GM18873 (cell line): ENCODE measurements around the gene CYB5R3.
A peak's percentile ranks its signal among the peaks of the same experiment; 100 is the strongest.
"Not testable (repeated sequence)": the region's sequence is repeated elsewhere in the genome, so short reads cannot be mapped to it uniquely, and the experiment has no call there.

Experiments used
- ATAC-seq: cut with Tn5 transposase; IDR thresholded peaks from one replicate; pipeline ENCODE4 v1.9.1; 2021; ENCODE audit warnings: mild to moderate bottlenecking, moderate library complexity, moderate number of reproducible peaks; ENCODE audit not compliant: unreplicated experiment, low FRiP score

CYB5R3 gene

DNA sequence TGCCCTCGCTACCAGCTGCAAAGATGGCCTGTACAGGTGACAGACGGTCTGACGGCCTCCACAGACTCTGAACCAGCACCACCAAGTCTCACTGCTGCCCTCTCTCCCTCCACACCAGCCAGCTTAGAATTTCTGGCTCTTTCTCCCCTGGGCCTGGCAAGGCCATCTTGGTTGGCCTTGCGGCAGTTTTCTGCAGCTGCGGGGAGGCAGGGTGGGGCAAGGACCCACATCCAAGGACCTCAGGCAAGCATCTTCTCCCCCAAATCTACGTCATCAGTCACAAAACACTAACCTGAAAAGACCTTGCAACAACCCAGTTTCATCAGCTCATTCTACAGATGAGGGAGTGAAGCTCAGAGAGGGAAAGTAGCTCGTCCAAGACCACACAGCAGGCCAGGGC is 22.8 kb downstream of the CYB5R3 start:
- no peak for ATAC-seq

DNA sequence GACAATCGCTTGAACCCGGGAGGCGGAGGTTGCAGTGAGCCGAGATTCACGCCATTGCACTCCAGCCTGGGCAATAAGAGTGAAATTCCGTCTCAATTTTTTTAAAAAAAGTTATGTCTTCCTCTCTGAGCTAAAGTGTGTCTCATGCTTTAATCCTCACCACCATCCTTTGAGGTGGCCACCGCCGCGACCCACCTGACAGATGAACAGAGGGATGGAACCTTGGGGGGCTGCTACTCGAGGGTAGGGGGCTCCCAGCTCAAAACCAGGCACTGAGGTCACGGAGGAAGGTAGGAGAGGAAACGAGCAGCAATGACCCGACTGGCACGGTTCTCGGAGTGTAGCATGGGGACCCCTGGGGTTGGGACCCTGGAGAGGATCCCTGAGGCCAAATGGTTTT is 23.8 kb downstream of the CYB5R3 start:
- no peak for ATAC-seq

DNA sequence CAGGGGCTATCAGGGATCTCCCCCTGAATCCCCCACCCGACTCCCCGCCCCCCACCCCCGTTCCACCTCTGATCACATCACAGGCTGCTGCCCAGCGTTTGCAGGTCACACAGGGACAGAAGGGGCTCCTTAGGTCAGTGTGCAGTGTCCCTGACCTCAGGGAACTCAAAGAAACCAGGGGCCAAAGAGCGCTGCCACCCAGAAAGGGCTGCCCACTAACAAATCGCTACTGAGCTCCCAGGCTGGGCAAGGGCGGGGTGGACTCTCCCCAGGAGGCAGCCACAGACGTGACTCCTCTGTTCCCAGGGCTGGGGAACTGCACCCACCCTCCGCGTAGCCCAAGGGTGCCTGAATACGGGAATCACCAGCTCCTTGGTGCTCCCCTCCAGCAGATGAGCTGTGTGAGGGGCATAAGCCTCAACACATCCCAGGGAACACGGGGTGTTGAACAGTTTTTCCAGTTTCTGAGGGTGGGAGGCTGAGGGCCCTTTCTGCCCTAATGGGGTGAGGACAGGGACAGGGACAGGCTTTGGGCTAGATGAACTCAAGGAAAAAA is 24.6 kb downstream of the CYB5R3 start:
- ATAC-seq = no peak

DNA sequence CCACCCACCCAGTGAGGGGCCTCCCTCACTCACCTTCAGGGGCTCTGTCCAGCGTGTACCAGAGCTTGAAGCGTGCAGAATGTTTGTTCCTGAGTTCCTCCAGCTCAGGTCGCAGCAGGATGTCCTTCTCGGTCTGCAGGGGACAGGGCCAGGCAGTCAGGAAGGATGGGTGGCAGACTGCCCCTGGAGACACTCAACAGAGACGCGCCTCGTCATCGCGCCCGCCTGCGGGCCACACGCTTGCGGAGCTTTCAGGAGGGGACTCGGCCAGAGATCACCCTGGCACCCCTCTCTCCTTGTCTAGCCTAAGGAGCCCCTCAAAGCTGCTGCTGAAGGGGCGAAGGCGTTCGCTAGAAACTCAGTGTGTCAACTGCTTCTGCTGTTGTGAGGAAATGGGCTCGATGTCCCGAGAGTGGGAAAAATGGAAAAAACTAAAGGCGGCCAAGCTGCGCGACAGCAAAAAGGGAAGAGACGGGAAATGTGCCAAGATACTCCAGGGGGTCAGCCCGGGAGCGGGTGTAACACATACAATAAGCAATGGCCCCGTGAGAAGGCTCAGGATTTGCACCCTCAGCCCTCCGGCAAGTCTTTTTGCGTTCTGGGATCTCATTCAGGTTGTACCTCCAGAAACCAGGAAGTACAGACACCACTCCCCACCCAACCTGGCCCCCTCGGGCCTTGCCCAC is 25.3 kb downstream of the CYB5R3 start:
- ATAC-seq = no peak

DNA sequence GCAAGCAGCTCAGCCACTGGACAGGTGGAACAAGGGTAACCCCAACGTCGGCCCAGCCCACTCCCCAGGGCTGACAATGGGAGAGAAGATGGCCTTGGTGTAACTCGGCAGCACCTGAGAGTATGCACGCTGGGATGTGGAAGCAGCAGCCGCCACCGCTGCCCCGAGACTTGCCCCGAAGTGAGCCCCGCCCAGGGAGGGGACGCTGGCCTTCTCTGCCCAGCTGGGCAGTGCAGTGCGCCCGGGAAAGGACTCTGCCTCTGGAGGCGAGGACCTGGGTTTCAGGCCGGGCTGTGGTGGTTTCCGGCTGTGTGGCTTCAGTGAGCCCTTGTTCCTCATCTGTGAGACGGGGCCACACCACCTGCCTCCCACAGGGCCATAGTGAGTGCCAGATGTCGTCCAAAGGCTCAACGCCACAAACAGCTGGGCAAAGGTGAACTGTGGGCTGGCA is 25.9 kb downstream of the CYB5R3 start:
- no peak for ATAC-seq

DNA sequence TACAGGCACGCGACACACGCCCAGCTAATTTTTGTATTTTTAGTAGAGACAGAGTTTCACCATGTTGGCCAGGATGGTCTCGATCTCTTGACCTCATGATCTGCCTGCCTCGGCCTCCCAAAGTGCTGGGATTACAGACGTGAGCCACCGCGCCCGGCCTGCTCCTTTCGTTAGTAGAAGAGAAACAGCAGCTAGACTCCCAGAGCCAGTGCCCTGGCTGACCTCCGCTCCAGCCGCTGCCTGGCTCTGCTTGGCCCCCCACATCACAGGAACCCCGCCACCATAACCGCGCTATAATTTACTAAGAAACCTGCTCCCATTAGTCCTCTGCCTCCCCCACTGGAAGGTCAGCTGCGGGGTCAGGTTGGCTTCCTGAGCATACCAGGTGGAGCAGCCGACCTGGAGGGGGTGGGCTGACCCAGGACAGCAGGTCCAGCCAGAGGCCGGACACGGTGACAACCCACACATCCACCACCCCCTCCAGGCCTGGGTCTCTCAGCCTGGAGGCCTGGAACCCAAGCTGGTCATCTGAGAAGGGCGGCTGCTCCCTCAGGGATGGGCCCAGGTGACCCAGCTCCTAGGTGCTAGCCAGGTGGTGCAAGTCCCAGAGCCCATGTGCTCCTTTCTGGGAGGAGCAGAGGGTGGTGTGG is 27.0 kb downstream of the CYB5R3 start:
- no peak for ATAC-seq

DNA sequence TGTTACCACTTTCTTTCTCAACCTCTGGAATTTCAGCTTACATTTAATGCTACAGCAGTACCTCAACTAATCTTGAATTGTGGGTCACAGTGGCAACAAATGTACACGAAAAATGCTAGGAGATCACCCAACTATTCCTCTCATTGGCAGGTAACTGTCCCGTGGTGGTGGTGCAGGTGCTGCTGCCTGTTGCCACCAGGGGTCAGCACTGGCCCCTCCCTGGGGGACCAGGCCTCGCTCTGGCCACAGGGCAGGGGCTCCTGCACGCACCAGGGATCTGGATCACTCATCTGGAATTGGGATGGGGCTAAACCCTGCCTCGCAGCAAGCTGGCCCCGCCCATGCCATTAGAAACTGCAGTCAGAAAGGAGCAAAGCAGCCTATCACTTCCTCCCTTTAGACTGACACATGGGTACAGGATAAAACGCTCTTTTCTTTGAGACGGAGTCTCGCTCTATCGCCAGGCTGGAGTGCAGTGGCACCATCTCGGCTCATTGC is 27.6 kb downstream of the CYB5R3 start:
- ATAC-seq = no peak

DNA sequence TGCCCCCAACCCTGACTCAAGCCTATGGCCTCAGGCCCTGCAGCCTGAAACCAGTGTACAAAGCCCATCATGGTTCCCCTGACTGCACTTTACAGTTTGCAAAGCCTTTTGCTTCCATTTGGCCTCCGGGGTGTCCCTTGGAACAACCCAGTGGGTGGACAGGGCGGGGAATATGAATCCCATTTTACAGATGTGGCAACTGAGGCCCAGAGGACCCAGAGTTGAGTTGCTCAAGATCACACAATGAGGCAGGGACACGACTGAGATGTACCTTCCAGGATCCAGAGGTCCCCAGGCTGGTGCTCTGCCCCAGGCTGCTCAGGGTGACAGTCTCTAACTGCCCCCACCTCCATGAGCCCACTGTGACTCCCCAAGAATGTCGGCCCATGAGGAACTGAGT is 29.1 kb downstream of the CYB5R3 start:
- ATAC-seq = no peak

DNA sequence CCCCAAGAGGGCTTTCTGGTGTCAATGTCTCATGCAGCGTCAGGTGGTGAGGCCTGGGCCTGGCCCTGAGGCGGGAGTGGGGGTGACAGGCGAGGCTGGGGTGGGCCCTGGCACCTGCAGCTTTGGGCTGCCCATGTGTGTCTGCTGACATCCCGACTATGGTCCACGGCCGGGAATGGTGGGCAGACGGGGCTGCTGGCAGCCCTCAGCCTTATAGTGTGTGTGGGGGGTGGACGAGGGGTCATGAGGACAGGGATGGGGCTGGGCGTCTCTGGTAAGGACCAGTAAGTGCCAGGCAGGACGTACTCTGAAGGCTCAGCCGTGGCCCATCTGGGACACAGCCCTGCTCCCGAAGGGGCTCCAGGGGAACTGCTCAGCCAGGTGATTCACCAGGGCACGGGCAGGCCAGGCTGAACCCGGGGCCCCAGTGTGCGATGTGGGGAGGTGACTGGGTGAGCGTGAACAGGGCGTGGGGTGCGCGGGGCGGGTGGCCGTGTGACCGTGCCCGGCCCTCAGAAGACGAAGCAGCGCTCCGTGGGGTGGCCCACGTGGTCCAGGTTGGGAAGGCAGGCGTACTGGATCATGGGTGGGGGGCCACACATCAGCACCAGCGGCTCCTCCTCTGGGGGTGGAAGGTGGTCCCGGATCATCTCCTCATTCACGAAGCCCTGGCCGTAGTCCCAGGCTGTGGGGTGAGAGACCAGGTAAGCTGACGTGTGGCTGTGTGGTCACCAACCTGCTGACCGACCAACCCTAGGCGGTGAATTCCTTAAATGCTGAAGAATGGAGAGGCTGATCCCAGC is 29.7 kb downstream of the CYB5R3 start:
- no peak for ATAC-seq

DNA sequence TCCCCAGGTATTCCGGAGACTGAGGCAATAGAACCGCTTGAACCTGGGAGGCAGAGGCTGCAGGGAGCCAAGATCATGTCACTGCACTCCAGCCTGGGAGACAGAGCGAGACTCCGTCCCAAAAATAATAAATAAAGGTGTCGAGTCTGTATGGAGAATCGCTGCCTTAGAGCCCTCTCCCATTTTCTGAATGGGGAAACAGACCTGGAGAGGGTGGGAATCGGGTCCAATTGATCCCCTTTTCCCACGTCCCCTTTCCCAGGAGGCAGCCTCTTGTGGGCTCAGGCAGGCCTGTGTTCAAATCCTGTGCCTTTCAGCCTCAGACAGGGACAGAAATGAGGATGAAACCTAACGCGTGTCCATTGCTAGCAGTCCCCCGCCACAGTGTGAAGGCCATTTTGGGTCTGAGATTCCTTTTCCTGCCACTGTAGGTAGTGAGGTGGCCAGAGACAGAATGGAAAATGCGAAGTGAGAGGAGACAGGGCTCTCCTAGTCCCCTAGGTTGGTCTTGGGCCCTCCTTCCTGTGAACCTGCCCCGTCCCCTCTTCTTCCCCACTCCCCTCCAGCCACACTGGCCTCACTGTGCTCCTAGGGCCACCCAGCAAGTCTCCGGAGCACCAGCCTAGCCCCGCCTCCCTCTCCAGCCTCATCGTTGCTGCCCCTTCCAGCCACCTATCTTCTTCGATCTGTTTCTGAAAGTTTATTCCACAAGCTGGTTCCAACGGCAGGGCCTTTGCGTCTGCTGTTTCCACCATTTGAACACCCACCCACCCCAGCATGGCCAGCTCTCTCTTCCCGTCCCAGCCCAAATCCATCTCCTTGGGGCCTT is 31.8 kb downstream of the CYB5R3 start:
- ATAC-seq = no peak

DNA sequence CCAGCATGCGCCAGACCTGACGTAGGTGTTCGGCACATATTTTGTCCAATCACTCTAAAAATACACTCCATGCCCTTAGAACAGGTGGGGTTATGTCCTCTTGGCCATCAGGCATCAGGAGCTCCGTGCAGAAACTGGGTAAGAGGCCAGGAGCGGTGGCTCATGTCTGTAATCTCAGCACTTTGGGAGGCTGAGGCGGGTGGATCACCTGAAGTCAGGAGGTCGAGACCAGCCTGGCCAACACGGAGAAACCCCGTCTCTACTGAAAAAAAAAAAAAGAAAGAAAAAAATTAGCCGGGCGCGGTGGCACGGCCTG is 33.4 kb downstream of the CYB5R3 start:
- not testable (repeated sequence) for ATAC-seq

DNA sequence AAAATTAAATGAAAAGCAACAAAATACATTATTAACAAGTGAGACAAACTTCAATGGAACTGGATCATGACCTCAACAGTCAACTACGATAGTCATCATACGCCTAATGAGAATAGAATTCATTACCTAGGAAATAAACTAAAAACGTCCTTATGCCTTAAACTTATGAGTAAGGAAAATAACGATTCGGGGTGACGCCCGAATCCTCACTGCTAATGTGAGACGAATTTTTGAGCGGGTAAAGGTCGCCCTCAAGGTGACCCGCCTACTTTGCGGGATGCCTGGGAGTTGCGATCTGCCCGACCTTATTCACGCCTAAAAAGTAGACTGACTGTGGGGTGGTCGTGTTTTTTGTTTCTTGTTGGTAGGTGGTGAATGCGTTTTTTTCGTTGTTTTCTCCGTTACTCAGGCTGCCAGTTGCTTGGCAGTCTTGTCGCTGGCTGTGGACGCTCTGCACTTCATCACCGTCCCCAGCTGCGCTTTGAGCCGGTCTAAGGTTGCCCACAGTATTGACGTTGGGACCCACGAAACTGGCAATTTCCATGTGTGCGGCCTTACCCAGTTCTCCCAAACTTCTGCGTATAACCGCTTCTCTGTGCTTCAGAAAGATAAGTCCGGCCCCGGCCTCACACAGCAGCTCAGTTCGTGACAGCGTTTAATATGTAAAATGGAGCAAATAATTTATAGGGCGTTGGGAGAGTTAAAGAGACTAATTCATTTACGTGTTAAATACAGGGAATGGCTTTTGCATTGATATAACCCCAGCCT is 33.9 kb downstream of the CYB5R3 start:
- ATAC-seq = peak; percentile 55

DNA sequence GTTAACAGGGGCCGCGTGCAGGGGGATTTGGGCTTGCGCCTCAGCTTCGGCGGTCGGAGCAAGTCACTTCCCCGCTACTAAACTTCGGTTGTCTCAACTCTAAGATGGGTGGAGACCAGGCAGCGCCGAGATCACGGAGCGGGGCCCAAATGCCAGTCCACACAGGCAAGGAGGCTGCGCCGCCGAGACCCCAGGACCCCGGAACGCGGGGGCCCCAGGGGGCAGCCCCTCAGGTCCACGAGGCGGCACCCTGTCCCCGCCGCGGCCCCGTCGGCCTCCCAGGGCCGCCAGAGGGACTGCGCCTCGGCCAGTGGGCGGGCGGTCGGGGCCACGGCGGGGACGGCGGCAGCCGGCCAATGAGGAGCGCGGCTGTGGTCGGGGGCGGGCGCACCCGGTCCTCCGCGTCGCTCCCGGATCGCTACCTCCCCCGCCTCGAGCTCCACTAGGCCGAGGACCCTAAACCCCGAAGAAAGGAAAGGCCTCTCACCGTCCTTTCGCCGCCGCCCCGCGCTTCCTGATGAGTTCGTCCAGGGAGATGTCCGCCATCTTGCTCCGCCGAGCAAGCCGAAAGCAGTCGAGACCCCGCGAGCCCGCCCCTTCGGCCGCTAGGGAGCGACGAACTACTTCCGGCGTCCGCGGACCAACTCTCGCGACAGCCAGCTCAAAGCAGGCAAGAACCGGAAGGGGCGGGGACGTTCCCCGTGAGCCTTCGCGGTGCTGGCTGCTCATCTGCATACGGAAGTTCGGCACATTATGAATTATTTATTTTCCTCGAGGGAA is 34.7 kb downstream of the CYB5R3 start, which contains the start of gene POLDIP3:
TSS of gene POLDIP3 (minus strand) at position 572 of the 780 bp plus-strand sequence. CDS start at position 546, 26 bp downstream.
- ATAC-seq = peak; percentile 65

DNA sequence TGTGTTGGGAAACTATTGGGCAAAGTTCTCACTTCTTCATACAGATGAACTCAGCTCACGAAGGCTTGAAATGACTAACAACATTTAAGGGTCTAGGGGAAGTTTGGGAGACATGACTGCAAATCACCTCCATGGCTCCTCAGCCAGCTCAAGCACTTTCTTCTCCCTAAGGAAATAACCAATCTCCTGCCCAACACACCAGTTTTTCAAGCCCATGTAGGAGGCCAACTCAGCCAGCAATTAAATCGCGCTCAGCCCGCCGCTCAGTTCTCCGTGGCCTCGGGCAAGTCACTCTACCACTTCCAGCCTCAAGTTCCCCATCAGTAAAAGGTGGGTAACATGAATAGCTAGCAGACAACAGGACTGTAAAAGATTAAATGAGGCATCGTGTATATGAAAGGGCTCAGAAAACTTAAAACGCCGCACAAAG is 35.3 kb downstream of the CYB5R3 start:
- ATAC-seq = no peak

DNA sequence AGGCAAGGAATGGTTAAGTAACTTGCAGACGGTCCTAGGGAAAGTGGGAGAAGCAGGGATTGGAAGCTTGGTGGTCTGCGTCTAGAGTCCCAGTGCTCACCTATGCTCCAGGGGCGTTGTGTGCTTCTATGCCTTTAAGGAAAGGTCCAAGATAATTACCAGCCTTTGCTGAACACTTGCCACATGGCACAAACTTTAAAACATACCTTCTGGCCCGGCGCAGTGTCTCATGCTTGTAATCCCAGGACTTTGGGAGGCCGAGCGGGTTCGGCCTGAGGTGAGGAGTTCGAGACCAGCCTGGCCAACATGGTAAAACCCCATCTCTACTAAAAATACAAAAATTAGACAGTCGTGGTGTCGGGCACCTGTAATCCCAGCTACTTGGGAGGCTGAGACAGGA is 36.9 kb downstream of the CYB5R3 start:
- ATAC-seq = no peak

DNA sequence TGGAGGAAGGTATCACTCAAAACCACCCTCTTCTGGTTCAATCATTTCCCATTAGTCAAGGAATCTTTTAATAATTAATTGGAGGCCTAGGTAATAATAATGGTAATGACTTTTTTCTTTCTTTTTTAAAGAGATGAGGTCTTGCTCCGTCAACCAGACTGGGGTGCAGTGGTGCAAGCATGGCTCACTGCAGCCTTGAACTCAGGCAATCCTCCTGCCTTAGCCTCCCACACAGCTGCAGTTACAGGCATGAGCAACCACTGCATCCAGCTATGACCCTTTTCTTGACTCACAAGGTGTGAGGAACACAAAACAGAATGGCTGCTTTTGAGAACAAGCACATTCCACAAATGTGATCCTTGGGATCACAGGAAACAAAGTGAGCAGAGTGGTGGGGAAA is 38.1 kb downstream of the CYB5R3 start:
- no peak for ATAC-seq

DNA sequence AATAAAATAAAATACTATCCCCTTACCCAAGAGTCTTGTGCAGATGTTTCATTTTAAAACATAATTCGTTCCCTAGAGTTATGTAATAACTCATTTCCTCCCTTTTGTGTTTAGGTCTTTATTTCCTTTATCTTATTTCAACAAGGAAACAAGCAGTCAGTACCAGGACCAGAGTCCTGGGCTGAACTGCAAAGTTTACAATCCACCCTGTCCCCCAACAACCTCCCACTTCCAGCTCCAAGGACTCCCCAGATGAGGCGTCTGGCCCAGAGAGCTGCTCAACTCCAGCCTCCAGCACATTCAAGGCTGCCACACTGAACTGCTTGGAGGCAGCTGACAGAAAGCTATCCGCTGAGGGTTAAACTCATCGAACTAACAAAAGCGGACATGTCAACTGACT is 39.0 kb downstream of the CYB5R3 start:
- no peak for ATAC-seq

DNA sequence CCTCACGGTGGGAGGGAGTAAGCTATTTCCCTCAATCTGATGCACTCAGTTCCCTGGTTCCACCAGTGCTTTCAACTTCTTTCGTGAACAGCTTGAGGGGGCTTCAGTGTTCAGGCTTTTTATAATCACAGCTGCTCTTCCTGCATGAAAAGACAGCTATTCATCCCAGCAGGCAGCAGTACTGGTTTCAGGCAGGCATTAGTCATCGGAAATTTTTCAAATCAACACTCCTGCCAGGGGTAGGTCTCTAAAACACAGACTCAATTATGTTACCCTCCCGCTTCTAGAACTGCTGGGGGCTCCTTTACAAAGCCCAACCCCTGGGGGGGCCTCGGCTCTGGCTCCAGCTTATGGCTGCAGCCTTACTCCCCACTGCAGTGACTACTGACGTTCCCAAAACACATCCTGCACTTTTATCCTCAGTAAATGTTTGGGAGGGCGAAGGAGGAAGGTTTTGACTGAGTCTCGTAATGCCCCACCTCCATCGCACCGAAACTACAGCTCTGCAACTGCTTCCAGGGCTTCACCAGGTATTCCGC is 40.3 kb downstream of the CYB5R3 start:
- ATAC-seq = no peak
